HUES6 (cell line): Measurements from ENCODE around the gene ENAH.

Experiments used
- H3K27ac ChIP-seq: 2 replicates; pipeline ENCODE4 v1.7.0; 2013; ENCODE audit warnings: low read depth, mild to moderate bottlenecking, low read length, inconsistent platforms
- H3K27me3 ChIP-seq: 2 replicates; pipeline ENCODE4 v1.6.1; 2013; ENCODE audit warnings: low read length; ENCODE audit not compliant: control insufficient read depth, insufficient read depth
- H3K36me3 ChIP-seq: 2 replicates; pipeline ENCODE4 v1.6.1; 2013; ENCODE audit warnings: low read length; ENCODE audit not compliant: control insufficient read depth, insufficient read depth
- H3K4me1 ChIP-seq: 2 replicates; pipeline ENCODE4 v1.6.1; 2013; ENCODE audit warnings: low read length; ENCODE audit not compliant: control insufficient read depth, insufficient read depth
- H3K4me3 ChIP-seq: 2 replicates; pipeline ENCODE4 v1.5.1; 2013; ENCODE audit warnings: low read depth, low read length
- H3K9ac ChIP-seq: one replicate; pipeline ENCODE4 v1.6.1; 2013; ENCODE audit warnings: mild to moderate bottlenecking, low read length
- H3K9me3 ChIP-seq: 2 replicates; pipeline ENCODE4 v1.6.1; 2013; ENCODE audit warnings: low read depth, low read length; ENCODE audit not compliant: control insufficient read depth, insufficient read depth

The ENAH gene

GRCh38 chr1:225592362-225593025 is 60.4 kb downstream of the ENAH start:
- Histone ChIP-seq H3K9ac (no peak overlapping the region), H3K27me3 (no peaks in the 10 kb centered on the region), H3K36me3 (0 out of 2 replicates have a peak, but pooled peaks cover 2% of the 10 kb centered on the region), H3K27ac (no peak overlapping the region), H3K4me3 (no peak overlapping the region), H3K9me3 (no peaks in the 10 kb centered on the region), H3K4me1 (peaks cover 22% of the 10 kb centered on the region)

- Histone ChIP-seq H3K4me3 (no peak overlapping the region), H3K27ac (no peak overlapping the region), H3K9ac (no peak overlapping the region), H3K27me3 (no peaks in the 10 kb centered on the region), H3K4me1 (peaks cover 26% of the 10 kb centered on the region), H3K9me3 (no peaks in the 10 kb centered on the region), H3K36me3 (no peaks in the 10 kb centered on the region)
Measured at GRCh38 chr1:225587310-225587709, 65.6 kb downstream of the ENAH start.

- no peaks in the 10 kb centered on the region for H3K36me3 ChIP-seq
- no peak overlapping the region for H3K4me3 ChIP-seq
- no peak overlapping the region for H3K27ac ChIP-seq
- H3K9ac ChIP-seq, result no peak overlapping the region
- peaks cover 36% of the 10 kb centered on the region for H3K4me1 ChIP-seq
- H3K9me3 ChIP-seq, result no peaks in the 10 kb centered on the region
- no peaks in the 10 kb centered on the region for H3K27me3 ChIP-seq
Measured at GRCh38 chr1:225581186-225581585, 71.7 kb downstream of the ENAH start.

- H3K27me3 ChIP-seq, result no peaks in the 10 kb centered on the region
- peaks cover 36% of the 10 kb centered on the region for H3K4me1 ChIP-seq
- no peaks in the 10 kb centered on the region for H3K9me3 ChIP-seq
- H3K4me3 ChIP-seq, result no peak overlapping the region
- no peaks in the 10 kb centered on the region for H3K36me3 ChIP-seq
- no peak overlapping the region for H3K9ac ChIP-seq
- H3K27ac ChIP-seq, result no peak overlapping the region
Measured at GRCh38 chr1:225580238-225581099, 72.5 kb downstream of the ENAH start.

- Histone ChIP-seq H3K27me3 (no peaks in the 10 kb centered on the region), H3K27ac (no peak overlapping the region), H3K4me3 (no peak overlapping the region), H3K36me3 (no peaks in the 10 kb centered on the region), H3K9me3 (no peaks in the 10 kb centered on the region), H3K4me1 (peaks cover 36% of the 10 kb centered on the region), H3K9ac (no peak overlapping the region)
Measured at GRCh38 chr1:225578251-225578977, 74.5 kb downstream of the ENAH start.

GRCh38 chr1:225577241-225577640 is 75.7 kb downstream of the ENAH start:
- no peaks in the 10 kb centered on the region for H3K27me3 ChIP-seq
- peaks cover 36% of the 10 kb centered on the region for H3K4me1 ChIP-seq
- no peak overlapping the region for H3K4me3 ChIP-seq
- H3K36me3 ChIP-seq, result no peaks in the 10 kb centered on the region
- no peak overlapping the region for H3K27ac ChIP-seq
- no peak overlapping the region for H3K9ac ChIP-seq
- H3K9me3 ChIP-seq, result no peaks in the 10 kb centered on the region

- Histone ChIP-seq H3K4me3 (no peak overlapping the region), H3K27me3 (no peaks in the 10 kb centered on the region), H3K27ac (no peak overlapping the region), H3K36me3 (no peaks in the 10 kb centered on the region), H3K9ac (no peak overlapping the region), H3K9me3 (no peaks in the 10 kb centered on the region), H3K4me1 (peaks cover 18% of the 10 kb centered on the region)
Measured at GRCh38 chr1:225573216-225573615, 79.7 kb downstream of the ENAH start.

GRCh38 chr1:225572422-225572821 is 80.5 kb downstream of the ENAH start:
- H3K4me3 ChIP-seq, result no peak overlapping the region

GRCh38 chr1:225567789-225568188 is 85.1 kb downstream of the ENAH start:
- Histone ChIP-seq H3K4me3 (no peak overlapping the region), H3K9ac (no peak overlapping the region), H3K4me1 (peaks cover 6% of the 10 kb centered on the region; the same call in 1 of the 2 replicates), H3K27ac (no peak overlapping the region), H3K9me3 (no peaks in the 10 kb centered on the region), H3K27me3 (no peaks in the 10 kb centered on the region), H3K36me3 (peaks cover 16% of the 10 kb centered on the region)

More at GRCh38 chr1:225572422-225572821, 80.5 kb downstream of the ENAH start:
- Histone ChIP-seq H3K9me3 (no peaks in the 10 kb centered on the region), H3K27me3 (no peaks in the 10 kb centered on the region), H3K4me1 (peaks cover 10% of the 10 kb centered on the region), H3K36me3 (no peaks in the 10 kb centered on the region; the same call in 1 of the 2 replicates), H3K9ac (no peak overlapping the region), H3K27ac (no peak overlapping the region)

GRCh38 chr1:225565847-225566246 is 87.1 kb downstream of the ENAH start:
- no peak overlapping the region for H3K9ac ChIP-seq
- no peak overlapping the region for H3K4me3 ChIP-seq
- peaks cover 6% of the 10 kb centered on the region; the same call in 1 of the 2 replicates for H3K4me1 ChIP-seq
- no peaks in the 10 kb centered on the region for H3K27me3 ChIP-seq
- H3K36me3 ChIP-seq, result peaks cover 20% of the 10 kb centered on the region
- H3K9me3 ChIP-seq, result no peaks in the 10 kb centered on the region
- no peak overlapping the region for H3K27ac ChIP-seq
